ENCODE data around the gene KRTAP4-2.
"Not testable (repeated sequence)": the region's sequence is repeated elsewhere in the genome, so short reads cannot be mapped to it uniquely, and the experiment has no call there.

KRTAP4-2 gene

DNA sequence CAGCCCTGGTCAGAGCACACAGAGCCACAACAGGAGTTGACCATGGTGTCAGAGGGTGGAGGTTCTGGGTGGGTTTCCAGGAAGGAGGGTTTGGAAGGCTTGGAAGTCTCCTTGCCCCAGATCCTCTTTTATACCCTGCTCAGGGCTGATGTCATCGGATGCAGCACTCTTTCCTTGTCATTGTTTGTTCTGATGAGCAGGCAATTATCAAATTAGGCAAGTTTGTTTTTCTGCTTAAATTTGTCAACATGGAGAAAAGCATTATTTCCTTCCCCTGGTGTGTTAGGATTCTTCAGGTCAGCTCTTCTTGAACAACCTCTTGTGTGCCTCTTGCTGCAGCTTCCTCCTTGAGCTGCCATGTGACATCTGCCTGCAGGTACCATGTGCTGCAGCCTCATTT lies 17.4 kb downstream of the KRTAP4-2 start, which contains the start of gene KRTAP4-4:
TSS of gene KRTAP4-4 (minus strand) at position 101 of the 400 bp plus-strand sequence. CDS start at position 44, 57 bp downstream.
- no peak for DNase-seq (ENCODE audit: low read depth)

DNA sequence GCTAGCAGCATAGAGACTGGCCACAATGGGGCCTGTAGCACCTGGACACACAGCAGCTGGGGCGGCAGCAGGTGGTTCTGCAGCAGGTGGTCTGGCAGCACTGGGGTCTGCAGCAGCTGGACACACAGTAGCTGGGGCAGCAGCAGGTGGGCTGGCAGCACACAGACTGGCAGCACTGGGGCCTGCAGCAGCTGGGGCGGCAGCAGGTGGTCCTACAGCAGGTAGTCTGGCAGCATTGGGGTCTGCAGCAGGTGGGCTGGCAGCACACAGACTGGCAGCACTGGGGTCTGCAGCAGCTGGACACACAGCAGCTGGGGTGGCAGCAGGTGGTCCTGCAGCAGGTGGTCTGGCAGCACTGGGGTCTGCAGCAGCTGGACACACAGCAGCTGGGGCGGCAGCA lies 17.8 kb downstream of the KRTAP4-2 start:
- DNase-seq (ENCODE audit: low read depth), result not testable (repeated sequence)

DNA sequence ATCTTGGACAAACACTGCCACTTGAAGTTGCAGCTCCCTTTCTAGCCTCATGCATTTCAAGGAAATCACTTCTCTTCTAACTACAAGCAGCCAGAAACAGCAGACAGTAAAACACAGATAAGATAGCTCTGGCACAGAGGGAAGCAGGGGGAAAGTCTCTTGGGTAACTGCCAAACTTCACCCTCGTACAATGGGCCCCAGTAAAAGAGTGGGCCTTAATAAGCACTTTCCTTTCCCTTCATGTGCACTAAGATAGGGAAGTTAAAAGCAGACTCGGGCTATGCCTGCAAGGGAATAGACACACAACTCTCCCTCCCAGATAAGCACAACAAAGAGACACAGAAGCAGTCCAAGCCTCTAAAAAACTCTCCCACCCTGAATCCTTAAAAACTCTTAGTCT lies 24.2 kb downstream of the KRTAP4-2 start:
- no peak for DNase-seq (ENCODE audit: low read depth)

DNA sequence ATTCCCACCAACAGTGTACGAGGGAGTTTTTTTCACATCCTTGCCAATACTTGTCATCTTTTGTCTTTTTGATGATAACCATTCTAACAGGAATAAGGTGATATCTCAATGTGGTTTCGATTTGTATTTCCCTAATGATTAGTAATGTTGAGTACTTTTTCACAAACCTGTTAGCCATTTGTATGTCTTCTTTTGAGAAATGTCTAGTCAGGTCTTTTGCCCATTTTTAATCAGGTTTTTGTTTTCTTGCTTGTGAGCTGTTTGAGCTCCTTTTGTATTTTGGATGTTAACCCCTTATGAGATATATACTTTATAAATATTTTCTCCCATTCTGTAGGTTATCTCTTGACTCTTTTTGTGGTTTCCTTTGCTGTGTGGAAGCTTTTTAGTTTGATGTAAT lies 26.5 kb downstream of the KRTAP4-2 start:
- DNase-seq (ENCODE audit: low read depth), result no peak

DNA sequence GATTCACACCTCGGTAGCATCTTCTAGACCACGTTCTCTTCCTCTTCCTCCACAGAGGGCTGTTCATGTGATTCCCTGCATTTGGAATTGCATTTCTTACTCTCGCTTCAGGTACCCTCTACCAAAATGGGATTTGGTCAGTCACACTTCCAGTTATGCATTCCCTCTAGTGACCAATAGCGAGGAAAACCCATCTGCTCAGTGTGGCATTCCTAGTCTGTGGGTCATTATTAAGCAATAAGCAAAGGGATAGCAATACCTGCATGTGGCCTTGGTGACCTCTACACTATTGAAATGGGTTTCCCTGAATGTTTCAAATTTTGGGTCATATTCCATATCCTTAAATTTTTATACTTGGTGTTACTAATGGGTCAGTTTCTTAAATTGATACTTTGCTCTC lies 28.0 kb downstream of the KRTAP4-2 start:
- no peak for DNase-seq (ENCODE audit: low read depth)

DNA sequence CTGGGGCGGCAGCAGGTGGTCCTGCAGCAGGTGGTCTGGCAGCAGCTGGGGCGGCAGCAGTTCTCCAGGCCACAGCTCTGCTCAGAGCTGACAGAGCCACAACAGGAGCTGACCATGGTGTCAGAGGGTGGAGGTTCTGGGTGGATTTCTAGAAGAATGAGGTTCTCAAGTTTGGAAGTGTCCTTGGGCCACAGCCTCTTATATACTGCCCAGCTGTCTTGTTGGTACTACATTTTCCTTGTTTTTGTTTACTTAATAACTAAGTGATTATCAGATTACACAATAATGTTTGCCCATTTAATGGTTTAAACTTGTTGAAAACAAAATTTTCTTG lies 28.4 kb downstream of the KRTAP4-2 start, which contains the start of gene KRTAP4-5:
TSS of gene KRTAP4-5 (minus strand) at position 174 of the 334 bp plus-strand sequence. CDS start at position 116, 58 bp downstream.
- DNase-seq (ENCODE audit: low read depth), result no peak

DNA sequence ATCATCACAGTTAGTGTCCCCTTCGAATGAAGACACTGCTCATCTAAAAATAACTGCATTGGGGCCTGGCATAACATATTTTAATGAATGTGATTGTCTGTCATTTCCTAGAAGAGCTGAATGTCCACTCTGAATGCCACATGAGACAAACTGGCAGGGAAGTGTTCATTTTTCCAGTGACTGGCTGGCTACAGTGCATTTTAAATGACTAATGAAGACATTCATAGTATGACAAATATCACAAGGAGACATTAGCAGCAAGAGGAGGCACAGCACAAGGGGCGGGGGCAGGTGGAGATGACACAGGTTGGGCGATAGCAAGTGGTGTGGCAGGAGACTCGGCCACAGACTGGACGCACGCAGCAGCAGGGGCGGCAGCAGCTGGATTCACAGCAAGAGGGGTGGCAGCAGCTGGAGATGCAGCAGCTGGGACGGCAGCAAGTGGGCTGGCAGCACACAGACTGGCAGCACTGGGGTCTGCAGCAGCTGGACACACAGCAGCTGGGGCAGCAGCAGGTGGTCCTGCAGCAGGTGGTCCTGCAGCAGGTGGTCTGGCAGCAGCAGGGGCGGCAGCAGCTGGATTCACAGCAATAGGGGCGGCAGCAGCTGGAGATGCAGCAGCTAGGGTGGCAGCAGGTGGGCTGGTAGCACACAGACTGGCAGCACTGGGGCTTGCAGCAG lies 28.9 kb downstream of the KRTAP4-2 start:
- not testable (repeated sequence) for DNase-seq (ENCODE audit: low read depth)

DNA sequence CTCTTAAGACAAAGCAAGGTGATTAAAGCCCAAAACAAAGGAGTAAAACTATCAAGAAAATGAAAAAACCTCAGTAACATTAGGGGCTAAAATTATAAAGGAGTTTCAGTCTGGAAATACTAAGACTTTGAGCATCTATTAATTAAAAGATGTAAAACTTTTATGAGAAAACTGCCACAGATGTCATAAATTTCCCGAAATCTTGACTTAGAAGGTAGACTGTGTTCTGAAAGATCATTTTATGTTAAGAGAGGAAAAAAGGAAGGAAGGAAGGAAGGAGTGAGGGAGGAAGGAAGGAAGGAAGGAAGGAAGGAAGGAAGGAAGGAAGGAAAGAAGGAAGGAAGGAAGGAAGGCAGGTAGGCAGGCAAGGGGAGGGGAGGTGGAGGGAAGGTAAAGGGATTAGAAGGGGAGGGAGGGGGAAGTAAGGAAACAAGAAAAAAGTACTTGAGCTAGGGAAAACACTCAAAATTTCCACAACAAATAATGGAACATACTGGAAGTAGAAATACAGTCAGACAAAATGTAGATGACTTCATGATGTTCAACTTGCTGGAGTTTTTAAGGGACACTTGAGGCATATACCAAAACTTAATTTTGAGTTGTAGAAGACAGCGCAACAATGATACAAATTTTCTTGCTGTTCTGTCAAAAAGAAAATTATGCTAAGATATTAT lies 30.4 kb downstream of the KRTAP4-2 start:
- DNase-seq (ENCODE audit: low read depth), result no peak

DNA sequence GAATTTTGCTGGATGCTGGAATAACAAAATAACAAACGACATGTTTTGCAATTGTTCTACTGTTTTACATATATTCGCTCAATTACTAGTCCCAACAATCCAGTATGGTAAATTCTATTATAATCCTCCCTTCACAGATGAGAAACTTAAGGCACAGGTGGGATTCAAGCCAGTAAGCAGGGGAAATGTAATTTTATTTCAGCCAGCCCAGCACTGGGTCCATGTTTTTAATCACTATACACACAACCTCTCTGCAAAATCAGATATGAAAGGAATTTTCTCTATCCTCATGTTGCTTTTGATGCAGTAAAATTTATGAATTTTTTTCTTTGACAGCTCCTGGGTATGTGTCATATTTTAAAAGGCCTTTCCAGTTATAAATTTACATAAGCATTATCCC lies 32.8 kb downstream of the KRTAP4-2 start:
- no peak for DNase-seq (ENCODE audit: low read depth)

DNA sequence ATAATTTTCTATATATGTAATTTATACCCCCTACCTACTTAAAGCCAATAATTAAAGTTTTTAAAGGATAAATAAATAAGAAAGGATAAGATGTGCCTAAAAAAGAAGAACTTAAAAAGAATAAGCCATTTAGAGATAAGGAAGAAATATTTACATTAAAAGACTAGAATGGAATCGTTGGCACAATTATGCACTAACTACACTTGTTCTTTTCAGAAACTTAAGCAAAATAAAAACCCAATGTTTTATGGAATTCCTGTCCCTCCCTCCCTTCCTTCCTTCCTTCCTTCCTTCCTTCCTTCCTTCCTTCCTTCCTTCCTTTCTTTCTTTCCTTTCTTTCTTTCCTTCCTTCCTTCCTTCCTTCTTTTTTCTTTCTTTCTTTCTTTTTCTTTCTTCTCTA lies 33.2 kb downstream of the KRTAP4-2 start:
- DNase-seq (ENCODE audit: low read depth), result no peak

DNA sequence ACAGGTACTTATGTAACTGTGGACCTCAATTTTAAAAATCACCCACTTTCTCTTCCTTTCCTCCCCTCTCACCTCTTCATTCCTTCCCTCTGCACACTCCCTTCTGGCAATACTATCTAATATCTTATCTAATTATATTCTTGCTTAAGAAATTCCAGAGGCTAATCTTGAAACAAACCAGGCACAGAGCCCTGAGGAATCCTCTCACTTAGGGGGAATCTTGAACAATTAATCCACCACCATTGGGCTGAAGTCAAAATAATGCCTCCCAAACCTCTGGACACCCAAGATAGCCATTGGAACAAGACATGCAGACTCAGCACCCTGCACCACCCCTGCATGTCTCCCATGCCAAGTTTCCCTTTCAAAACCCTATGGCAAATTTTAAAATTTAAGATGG lies 36.7 kb downstream of the KRTAP4-2 start:
- no peak for DNase-seq (ENCODE audit: low read depth)

DNA sequence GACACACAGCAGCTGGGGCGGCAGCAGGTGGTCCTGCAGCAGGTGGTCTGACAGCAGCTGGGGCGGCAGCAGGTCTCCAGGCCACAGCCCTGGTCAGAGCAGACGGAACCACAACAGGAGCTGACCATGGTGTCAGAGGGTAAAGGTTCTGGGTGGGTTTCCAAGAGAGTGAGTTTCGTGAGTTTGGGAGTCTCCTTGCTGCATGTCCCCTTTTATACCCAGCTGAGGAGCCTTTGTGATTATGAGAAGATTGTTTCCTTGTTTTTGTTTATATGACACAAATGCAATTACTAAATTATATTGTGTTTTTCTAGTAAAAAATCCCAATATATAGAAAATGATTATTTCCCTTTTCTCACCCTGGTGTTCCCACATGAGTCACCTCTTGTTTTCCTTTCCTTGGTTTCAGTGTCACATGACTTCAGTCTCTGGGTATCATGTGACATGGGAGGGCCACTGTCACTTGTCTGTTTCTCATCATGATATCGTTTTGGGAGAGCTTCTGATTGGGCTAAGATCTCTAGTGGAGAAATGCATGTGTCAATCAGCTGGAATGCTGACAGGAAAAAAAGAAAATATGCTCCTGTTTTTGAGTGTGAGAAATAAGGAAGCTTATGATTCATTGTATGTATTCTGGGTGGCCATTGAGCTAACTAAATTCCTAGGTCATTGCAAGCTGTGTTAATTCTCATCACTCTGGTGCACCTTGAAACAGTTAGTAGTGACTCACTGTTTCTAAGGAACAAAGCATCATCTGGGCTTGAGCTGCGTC lies 37.5 kb downstream of the KRTAP4-2 start, which contains the start of gene KRTAP4-6:
TSS of gene KRTAP4-6 (minus strand) at position 185 of the 772 bp plus-strand sequence. CDS start at position 128, 57 bp downstream.
- DNase-seq (ENCODE audit: low read depth), result peak; percentile 49

DNA sequence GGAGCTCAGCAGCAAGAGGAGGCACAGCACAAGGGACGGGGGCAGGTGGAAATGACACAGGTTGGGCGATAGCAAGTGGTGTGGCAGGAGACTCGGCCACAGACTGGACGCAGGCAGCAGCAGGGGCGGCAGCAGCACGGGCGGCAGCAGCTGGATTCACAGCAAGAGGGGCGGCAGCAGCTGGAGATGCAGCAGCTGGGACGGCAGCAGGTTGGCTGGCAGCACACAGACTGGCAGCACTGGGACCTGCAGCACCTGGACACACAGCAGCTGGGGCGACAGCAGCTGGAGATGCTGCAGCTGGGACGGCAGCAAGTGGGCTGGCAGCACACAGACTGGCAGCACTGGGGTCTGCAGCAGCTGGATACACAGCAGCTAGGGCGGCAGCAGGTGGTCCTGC lies 38.2 kb downstream of the KRTAP4-2 start:
- not testable (repeated sequence) for DNase-seq (ENCODE audit: low read depth)

DNA sequence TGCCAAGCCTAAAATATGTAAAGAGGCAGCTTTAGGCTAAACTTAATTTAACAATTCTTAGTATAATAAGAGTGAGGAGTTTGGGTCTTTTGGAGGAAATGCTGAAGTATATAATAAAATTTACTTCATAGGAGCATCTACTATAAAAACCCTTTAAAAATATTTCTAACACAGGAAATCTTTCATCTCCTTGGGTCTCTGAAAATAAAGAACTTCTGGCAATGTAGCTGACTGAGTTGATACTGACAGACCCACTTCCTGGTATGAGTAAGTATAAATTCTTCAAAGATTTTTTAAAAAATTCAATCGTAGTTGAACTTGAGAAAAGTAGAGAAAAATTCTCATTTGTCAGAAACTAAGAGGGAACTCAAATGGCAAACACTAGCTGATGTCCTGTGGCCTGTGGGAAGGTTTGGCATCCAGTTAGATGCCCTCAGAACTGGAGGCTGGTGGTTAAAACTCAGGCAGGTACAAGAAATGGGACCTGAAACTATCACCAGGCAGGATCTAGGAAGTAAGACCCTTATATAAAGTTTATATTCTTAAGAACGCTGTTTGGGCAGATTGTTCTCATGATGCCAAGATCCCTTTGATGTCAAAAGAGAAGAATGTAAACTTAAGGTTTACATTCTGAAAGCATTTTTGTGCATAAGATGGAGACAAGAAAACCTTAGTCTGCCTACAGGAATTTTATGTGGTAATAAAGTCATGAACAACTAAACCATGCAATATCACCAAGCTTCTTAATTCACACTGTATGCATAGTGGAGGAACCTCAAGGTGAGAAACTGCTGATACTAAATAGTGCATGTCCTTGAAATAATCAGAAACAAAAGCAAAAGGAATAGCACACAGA lies 43.9 kb downstream of the KRTAP4-2 start:
- no peak for DNase-seq (ENCODE audit: low read depth)

DNA sequence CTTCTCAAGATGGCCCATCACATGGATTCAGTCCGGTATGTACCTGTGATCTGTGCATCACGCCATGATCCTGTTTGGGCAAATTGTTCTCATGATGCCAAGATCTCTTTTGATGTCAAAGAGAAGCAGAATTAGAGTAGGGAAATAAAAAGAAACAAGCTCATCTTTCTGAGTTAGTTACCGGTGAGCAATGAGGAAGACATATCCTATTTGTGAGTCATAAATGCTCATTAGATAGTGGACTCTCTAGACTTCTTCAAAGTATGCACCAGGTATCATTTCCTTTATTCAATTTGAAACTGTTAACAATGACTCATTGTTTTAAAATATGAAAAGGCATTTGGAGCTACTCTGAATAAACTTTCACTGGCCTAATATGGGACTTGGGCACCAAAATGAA lies 46.0 kb downstream of the KRTAP4-2 start:
- no peak for DNase-seq (ENCODE audit: low read depth)
